ENCODE data around the gene MEGF9. TPM values are rescaled to one million over a fixed set of nuclear protein-coding genes. Genes with fewer than 3 reads are reported as not detected.

MEGF9 gene
- total and polyA plus RNA-seq, 7 donors, result 2.0 to 12.7 (median 7.2) TPM

GRCh38 chr9:120707170-120707569 is 7.1 kb downstream of the MEGF9 start:
- no peak for ATAC-seq
- no peak overlapping the region for H3K4me3 ChIP-seq
- no peaks in the 10 kb centered on the region for H3K9me3 ChIP-seq
- no peaks in the 10 kb centered on the region for H3K27me3 ChIP-seq (ENCODE audit: insufficient read depth in 3 of 3, low read length in 2 of 3)
- H3K27ac ChIP-seq, result no peak overlapping the region
- no peaks in the 10 kb centered on the region for H3K36me3 ChIP-seq (ENCODE audit: insufficient read depth in 1 of 2, low read depth in 1 of 2)
- 70 to 90% (median 78%) methylated on average over 2 of the region's 2 CpGs for WGBS, 3 donors
- peaks cover 13% of the 10 kb centered on the region for H3K4me1 ChIP-seq
- DNase-seq, result no peak
- TF ChIP-seq CTCF (IDR thresholded peaks at IDR 0.05), result no peak
- intact Hi-C loops (cut with DNase I), result loop anchor here in 1 of 2 donors (10.0 kb wide), 1 partner anchor 82 kb away; no protein-coding TSS in a partner anchor

GRCh38 chr9:120705174-120705573 is 9.1 kb downstream of the MEGF9 start:
- no peak for ATAC-seq
- intact Hi-C loops (cut with DNase I), result loop anchor here in 1 of 2 donors (10.0 kb wide), 1 partner anchor 80 kb away; no protein-coding TSS in a partner anchor
- DNase-seq, result no peak
- H3K27me3 ChIP-seq (ENCODE audit: insufficient read depth in 3 of 3, low read length in 2 of 3), result no peaks in the 10 kb centered on the region
- TF ChIP-seq CTCF (IDR thresholded peaks at IDR 0.05), result no peak
- H3K4me3 ChIP-seq, result no peak overlapping the region
- no peaks in the 10 kb centered on the region for H3K36me3 ChIP-seq (ENCODE audit: insufficient read depth in 1 of 2, low read depth in 1 of 2)
- no peaks in the 10 kb centered on the region for H3K9me3 ChIP-seq
- no peak overlapping the region for H3K27ac ChIP-seq
- peaks cover 3% of the 10 kb centered on the region for H3K4me1 ChIP-seq
- 52 to 79% (median 58%) methylated on average over 3 of the region's 3 CpGs for WGBS, 3 donors

GRCh38 chr9:120702075-120702474 is 12.2 kb downstream of the MEGF9 start:
- 93 to 99% (median 98%) methylated on average over 1 of the region's 1 CpG for WGBS, 3 donors
- Histone ChIP-seq H3K36me3 (ENCODE audit: insufficient read depth in 1 of 2, low read depth in 1 of 2) (no peaks in the 10 kb centered on the region), H3K9me3 (no peaks in the 10 kb centered on the region), H3K4me3 (no peak overlapping the region), H3K4me1 (peaks cover 8% of the 10 kb centered on the region), H3K27ac (no peak overlapping the region), H3K27me3 (ENCODE audit: insufficient read depth in 3 of 3, low read length in 2 of 3) (no peaks in the 10 kb centered on the region)
- no peak for ATAC-seq
- intact Hi-C loops (cut with DNase I), result loop anchor here in 1 of 2 donors (10.0 kb wide), 1 partner anchor 77 kb away; no protein-coding TSS in a partner anchor
- DNase-seq, result no peak
- TF ChIP-seq CTCF (IDR thresholded peaks at IDR 0.05), result no peak

GRCh38 chr9:120701248-120701647 is 13.0 kb downstream of the MEGF9 start:
- Histone ChIP-seq H3K27ac (no peak overlapping the region), H3K36me3 (ENCODE audit: insufficient read depth in 1 of 2, low read depth in 1 of 2) (no peaks in the 10 kb centered on the region), H3K4me1 (peaks cover 10% of the 10 kb centered on the region), H3K9me3 (no peaks in the 10 kb centered on the region), H3K4me3 (no peak overlapping the region), H3K27me3 (ENCODE audit: insufficient read depth in 3 of 3, low read length in 2 of 3) (no peaks in the 10 kb centered on the region)
- ATAC-seq (no peak), DNase-seq (no peak)
- 48 to 73% (median 62%) methylated on average over 1 of the region's 1 CpG for WGBS, 3 donors
- intact Hi-C loops (cut with DNase I), result loop anchor here in 1 of 2 donors (10.0 kb wide), 1 partner anchor 76 kb away; no protein-coding TSS in a partner anchor
- TF ChIP-seq CTCF (IDR thresholded peaks at IDR 0.05), result no peak

GRCh38 chr9:120698766-120699165 is 15.5 kb downstream of the MEGF9 start:
- TF ChIP-seq CTCF (IDR thresholded peaks at IDR 0.05), result no peak
- Histone ChIP-seq H3K9me3 (no peaks in the 10 kb centered on the region), H3K27me3 (ENCODE audit: insufficient read depth in 3 of 3, low read length in 2 of 3) (no peaks in the 10 kb centered on the region), H3K4me3 (no peak overlapping the region), H3K4me1 (peaks cover 15% of the 10 kb centered on the region), H3K27ac (no peak overlapping the region), H3K36me3 (ENCODE audit: insufficient read depth in 1 of 2, low read depth in 1 of 2) (no peaks in the 10 kb centered on the region)
- ATAC-seq, result no peak
- DNase-seq, result no peak
- intact Hi-C loops (cut with DNase I), result no loop called here
- WGBS, 3 donors, result 42 to 63% (median 46%) methylated on average over 2 of the region's 2 CpGs

Data from psoas muscle (tissue), 8 donors.